Hypothalamus (tissue), 51 donors: ENCODE data around the gene PTBP1.
A peak's percentile ranks its signal among the peaks of the same experiment; 100 is the strongest.
"Not testable (repeated sequence)": the region's sequence is repeated elsewhere in the genome, so short reads cannot be mapped to it uniquely, and the experiment has no call there.

Experiments
- DNase-seq, 51 donors: peaks; one replicate each; lab custom pipeline; 2025; lab: John Stamatoyannopoulos, UW

Gene PTBP1

GRCh38 chr19:807627-808422, 10.6 kb downstream of the PTBP1 start:
- no peak for DNase-seq

GRCh38 chr19:808423-808775, 11.1 kb downstream of the PTBP1 start:
- DNase-seq: no peak

- DNase-seq: no peak
These were observed 13.0 kb downstream of the PTBP1 start for GRCh38 chr19:810077-810855.

GRCh38 chr19:810883-811489, 13.7 kb downstream of the PTBP1 start:
- DNase-seq: no peak

- no peak for DNase-seq
These were observed 14.3 kb downstream of the PTBP1 start for GRCh38 chr19:811506-812048.

- DNase-seq: no peak
These were observed 14.9 kb downstream of the PTBP1 start for GRCh38 chr19:812049-812746.

GRCh38 chr19:812747-813218, 15.5 kb downstream of the PTBP1 start:
- DNase-seq: no peak

GRCh38 chr19:813219-814151, 16.2 kb downstream of the PTBP1 start:
- DNase-seq: no peak

- DNase-seq: no peak
These were observed 17.2 kb downstream of the PTBP1 start for GRCh38 chr19:814152-815078.

- DNase-seq: no peak
These were observed 18.0 kb downstream of the PTBP1 start for GRCh38 chr19:815079-815774.

GRCh38 chr19:815775-816499, 18.7 kb downstream of the PTBP1 start:
- DNase-seq: no peak

GRCh38 chr19:816500-816857, 19.2 kb downstream of the PTBP1 start:
- no peak for DNase-seq

GRCh38 chr19:820212-820611, 23.0 kb downstream of the PTBP1 start:
- not testable (repeated sequence) for DNase-seq

- DNase-seq: no peak
These were observed 24.1 kb downstream of the PTBP1 start for GRCh38 chr19:821231-821824.

- peak in 1 of 51 donors; percentile 10 for DNase-seq
These were observed 24.7 kb downstream of the PTBP1 start, which contains the start of gene PLPPR3 for GRCh38 chr19:821825-822503. Gene PLPPR3 (minus strand): TSS chr19:821955. CDS start chr19:821559, 396 bp downstream.

GRCh38 chr19:823565-824121, 26.4 kb downstream of the PTBP1 start:
- no peak for DNase-seq
